ENCODE measurements around the gene EPHA4.

DNA sequence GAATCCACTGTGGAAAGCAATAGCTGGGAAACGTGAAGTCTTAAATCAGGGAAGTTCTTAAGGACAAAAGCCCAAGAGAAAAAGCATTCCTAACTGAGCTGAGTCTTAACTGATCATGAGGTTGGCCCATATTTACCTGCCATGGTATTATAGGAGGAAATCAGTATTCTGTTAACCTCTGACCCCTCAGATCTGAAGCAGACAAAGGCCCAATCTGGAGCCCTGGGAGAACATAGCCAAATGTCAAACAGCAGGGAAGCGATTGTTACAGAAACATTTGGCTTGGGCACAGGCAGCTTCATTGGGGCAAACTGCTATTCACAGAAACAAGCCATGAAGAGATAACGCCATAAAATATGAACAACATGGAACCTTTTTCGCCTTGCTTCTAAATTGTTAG is 18.8 kb downstream of the EPHA4 start:
- TF ChIP-seq, protein P1, sequence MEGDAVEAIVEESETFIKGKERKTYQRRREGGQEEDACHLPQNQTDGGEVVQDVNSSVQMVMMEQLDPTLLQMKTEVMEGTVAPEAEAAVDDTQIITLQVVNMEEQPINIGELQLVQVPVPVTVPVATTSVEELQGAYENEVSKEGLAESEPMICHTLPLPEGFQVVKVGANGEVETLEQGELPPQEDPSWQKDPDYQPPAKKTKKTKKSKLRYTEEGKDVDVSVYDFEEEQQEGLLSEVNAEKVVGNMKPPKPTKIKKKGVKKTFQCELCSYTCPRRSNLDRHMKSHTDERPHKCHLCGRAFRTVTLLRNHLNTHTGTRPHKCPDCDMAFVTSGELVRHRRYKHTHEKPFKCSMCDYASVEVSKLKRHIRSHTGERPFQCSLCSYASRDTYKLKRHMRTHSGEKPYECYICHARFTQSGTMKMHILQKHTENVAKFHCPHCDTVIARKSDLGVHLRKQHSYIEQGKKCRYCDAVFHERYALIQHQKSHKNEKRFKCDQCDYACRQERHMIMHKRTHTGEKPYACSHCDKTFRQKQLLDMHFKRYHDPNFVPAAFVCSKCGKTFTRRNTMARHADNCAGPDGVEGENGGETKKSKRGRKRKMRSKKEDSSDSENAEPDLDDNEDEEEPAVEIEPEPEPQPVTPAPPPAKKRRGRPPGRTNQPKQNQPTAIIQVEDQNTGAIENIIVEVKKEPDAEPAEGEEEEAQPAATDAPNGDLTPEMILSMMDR (IDR thresholded peaks at IDR 0.05; ENCODE audit: low read depth, low read length), result no peak
- no peak for TF ChIP-seq EZH2phosphoT487 (IDR thresholded peaks at IDR 0.05; ENCODE audit: low read depth)
